ENCODE measurements around the gene RAPGEF3. TPM values are rescaled to one million over a fixed set of nuclear protein-coding genes. Genes with fewer than 3 reads are reported as not detected.

Gene RAPGEF3
- total and polyA plus RNA-seq, 2 of the 8 experiments (the other 6 are each of a cell fraction or from before 2014, with no cell fraction given): 5.0 to 9.4 TPM

- no peaks in the 10 kb centered on the region for H3K9me3 ChIP-seq (ENCODE audit: insufficient read depth in 2 of 2, low read depth in 1 of 2, low read length in 1 of 2)
- WGBS, 2 experiments (ENCODE audit: extremely low coverage in 1 of 2, insufficient coverage in 1 of 2, insufficient read length in 1 of 2, insufficient replicate concordance in 2 of 2, low coverage in 1 of 2, low lambda C conversion rate in 2 of 2, missing lambda C conversion rate in 1 of 2): 74% methylated on average over 3 of the region's 3 CpGs; no CpG with 5 or more reads in 1 of the 2 experiments
- CTCF ChIA-PET (ENCODE audit: partially characterized antibody): interaction anchor here (23.1 to 64.6 kb wide), 3 partner anchors 15 to 50 kb away, joined by 460 to 2442 read pairs (median 892); partner anchors contain the start of genes RAPGEF3 and SLC48A1
- TF ChIP-seq CREB1 (IDR thresholded peaks at IDR 0.05): no peak
- no peak for TF ChIP-seq ZNF274 (IDR thresholded peaks at IDR 0.05; ENCODE audit: borderline replicate concordance, extremely low read depth, low read length)
- no peak for TF ChIP-seq RBBP5 (IDR thresholded peaks at IDR 0.05; ENCODE audit: borderline replicate concordance, low read depth, low read length)
- TF ChIP-seq HDAC6 (IDR thresholded peaks at IDR 0.05; ENCODE audit: low read depth, low read length): no peak
- TF ChIP-seq MAFK (IDR thresholded peaks at IDR 0.05; ENCODE audit: low read depth, low read length): no peak
- TF ChIP-seq RAD21 (IDR thresholded peaks at IDR 0.05 in 1 of 2, conservative IDR thresholded peaks at IDR 0.05 in 1 of 2; ENCODE audit: low read depth in 2 of 2, low read length in 2 of 2): no peak
- no peak for TF ChIP-seq YY1 (IDR thresholded peaks at IDR 0.05; ENCODE audit: low read depth, low read length)
- no peak for TF ChIP-seq CHD2 (IDR thresholded peaks at IDR 0.05; ENCODE audit: low read length)
- no peak for TF ChIP-seq TAF1 (IDR thresholded peaks at IDR 0.05; ENCODE audit: low read depth, low read length)
- no peak for TF ChIP-seq CTBP2 (IDR thresholded peaks at IDR 0.05; ENCODE audit: borderline replicate concordance, insufficient read depth, insufficient read length, low read length)
- TF ChIP-seq NRF1 (IDR thresholded peaks at IDR 0.05; ENCODE audit: low read depth, low read length): no peak
- TF ChIP-seq TAF7 (optimal IDR thresholded peaks at IDR 0.05; ENCODE audit: borderline replicate concordance, low read depth, low read length): no peak
- TF ChIP-seq POU5F1 (IDR thresholded peaks at IDR 0.05; ENCODE audit: low read depth, low read length): no peak
- no peak for TF ChIP-seq BACH1 (IDR thresholded peaks at IDR 0.05; ENCODE audit: low read length)
- TF ChIP-seq TCF12 (IDR thresholded peaks at IDR 0.05; ENCODE audit: low read depth, low read length): no peak
Measured at GRCh38 chr12:47729233-47729632, 29.4 kb downstream of the RAPGEF3 start.

More at GRCh38 chr12:47729233-47729632, 29.4 kb downstream of the RAPGEF3 start:
- Histone ChIP-seq H4K20me1 (replicated peaks in 1 of 2; ENCODE audit: control insufficient read depth in 1 of 2, insufficient read depth in 2 of 2, low read length in 2 of 2) (no peaks in the 10 kb centered on the region), H2BK120ac (replicated peaks; ENCODE audit: low read depth, low read length) (no peak overlapping the region), H3K27me3 (replicated peaks in 1 of 4; ENCODE audit: control insufficient read depth in 3 of 4, extremely low read depth in 1 of 4, insufficient read depth in 3 of 4, low read length in 3 of 4) (0 out of 7 replicates have a peak, but pooled peaks cover 0 to 2% (median 0%) of the 10 kb centered on the region in 4 experiments), H4K5ac (ENCODE audit: insufficient read length, low read depth, low read length) (no peak overlapping the region), H2BK15ac (ENCODE audit: low read length) (no peak overlapping the region), H2AFZ (ENCODE audit: low read length) (no peak overlapping the region), H2BK5ac (ENCODE audit: low read depth, low read length) (no peak overlapping the region), H3K23me2 (ENCODE audit: low read depth, low read length) (no peaks in the 10 kb centered on the region), H3K79me1 (ENCODE audit: low read depth, low read length) (no peaks in the 10 kb centered on the region), H3K79me2 (ENCODE audit: control insufficient read depth in 1 of 2, insufficient read depth in 2 of 2, low read length in 2 of 2) (no peaks in the 10 kb centered on the region), H3K4ac (replicated peaks; ENCODE audit: insufficient read length, low read depth, low read length) (no peak overlapping the region), H3K56ac (replicated peaks; ENCODE audit: insufficient read length, low read depth, low read length) (no peak overlapping the region), H2BK12ac (ENCODE audit: low read depth, low read length) (no peak overlapping the region), H3K36me3 (ENCODE audit: control insufficient read depth in 2 of 4, insufficient read depth in 4 of 4, low read length in 3 of 4) (no peaks in the 10 kb centered on the region), H3K14ac (ENCODE audit: insufficient read length) (no peak overlapping the region), H3K27ac (ENCODE audit: low read depth, low read length) (no peak overlapping the region), H4K8ac (ENCODE audit: extremely low read depth, insufficient read depth, low read length) (no peak overlapping the region), H3K4me2 (ENCODE audit: insufficient read depth in 1 of 2, low read depth in 2 of 2, low read length in 2 of 2) (no peak overlapping the region), H3K4me3 (ENCODE audit: extremely low read depth in 1 of 4, insufficient read depth in 2 of 4, low read depth in 3 of 4, low read length in 4 of 4) (no peak overlapping the region), H4K91ac (replicated peaks; ENCODE audit: insufficient read length, low read length) (no peak overlapping the region), H2BK20ac (ENCODE audit: low read length) (no peak overlapping the region), H3K23ac (ENCODE audit: insufficient read length) (no peak overlapping the region), H2AK5ac (ENCODE audit: low read depth, low read length) (no peak overlapping the region), H3K18ac (ENCODE audit: extremely low read depth, low read length) (no peak overlapping the region), H3K9ac (replicated peaks in 1 of 4; ENCODE audit: extremely low read depth in 1 of 4, low read depth in 3 of 4, low read length in 3 of 4) (no peak overlapping the region), H3K4me1 (replicated peaks in 1 of 4; ENCODE audit: control insufficient read depth in 3 of 4, insufficient read depth in 4 of 4, low read length in 3 of 4) (peaks cover 0 to under 1% (median 0%) of the 10 kb centered on the region in 4 experiments; a peak in 2 of 7 replicates)
- FAIRE-seq: no peak
- DNase-seq (ENCODE audit: low read depth in 1 of 2, low spot score in 2 of 2): no peak
- POLR2A ChIA-PET (ENCODE audit: partially characterized antibody): interaction anchor here (1.5 kb wide), 1 partner anchor 12 kb away, joined by 4 read pairs; no protein-coding TSS in a partner anchor

All from H1 (cell line).